Superior temporal gyrus (tissue), 1 donor: ENCODE results near the gene RRAD.

Source experiments
- DNase-seq: peaks from one replicate; pipeline ENCODE4 v3.0.0-alpha.2; 2016; ENCODE audit errors: extremely low spot score

The RRAD gene

DNA sequence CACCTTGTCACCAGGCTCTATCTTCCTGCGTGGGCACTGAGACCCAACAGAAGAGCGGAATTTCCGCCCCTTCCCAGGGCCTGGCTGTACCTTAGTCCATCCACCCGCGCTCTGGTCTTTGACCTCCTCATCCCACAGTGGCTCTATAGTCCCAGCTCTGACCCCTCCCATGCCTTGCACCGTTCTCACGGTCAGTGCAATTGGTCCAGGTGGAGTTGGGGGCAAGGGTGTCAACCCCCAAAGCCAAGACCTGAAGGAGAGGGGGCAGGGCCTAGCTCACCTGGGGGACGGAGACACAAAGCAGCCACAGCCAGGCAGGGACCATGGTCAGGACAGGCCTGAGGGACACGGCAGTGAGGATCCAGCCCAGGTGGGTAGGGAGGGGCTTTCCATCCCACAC, 7.6 kb downstream of the RRAD start:
- no peak for DNase-seq

DNA sequence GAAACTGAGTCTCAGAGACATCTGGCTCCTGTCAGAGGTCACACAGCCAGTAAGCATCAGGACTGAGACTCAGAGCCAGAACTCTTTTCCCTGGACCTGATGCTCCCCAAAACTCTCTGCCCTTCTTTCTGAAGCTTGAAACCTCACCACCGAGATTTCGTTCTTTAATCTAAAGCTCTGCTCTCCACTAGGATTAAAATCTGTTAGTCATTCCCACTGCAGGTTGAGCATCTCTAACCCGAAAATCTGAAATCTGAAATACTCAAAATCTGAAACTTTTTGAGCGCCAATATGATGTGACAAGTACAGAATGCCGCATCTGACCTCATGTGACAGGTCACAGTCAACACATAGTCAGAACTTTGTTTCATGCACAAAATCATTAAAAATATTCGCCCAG, 8.8 kb downstream of the RRAD start:
- no peak for DNase-seq

DNA sequence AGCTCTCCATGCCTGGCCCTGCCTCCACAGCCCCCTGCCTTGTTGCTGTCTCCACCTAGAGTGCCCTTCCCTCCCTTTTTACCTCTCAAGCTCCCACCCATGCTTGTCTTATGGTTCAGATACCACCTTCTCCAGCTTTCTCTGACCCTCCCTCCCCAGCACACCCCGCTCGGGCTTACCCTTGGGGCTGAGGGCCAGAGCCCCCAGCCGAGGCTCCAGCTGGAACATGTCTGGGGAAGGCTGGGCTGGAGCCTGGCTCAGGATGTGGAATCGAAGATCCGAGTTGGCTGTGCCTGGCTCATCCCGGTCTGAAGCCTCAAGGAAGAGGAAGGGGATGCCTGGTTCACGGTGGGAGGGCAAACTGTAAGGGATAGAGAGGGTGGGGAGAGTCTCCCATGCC, 10.3 kb downstream of the RRAD start:
- no peak for DNase-seq

DNA sequence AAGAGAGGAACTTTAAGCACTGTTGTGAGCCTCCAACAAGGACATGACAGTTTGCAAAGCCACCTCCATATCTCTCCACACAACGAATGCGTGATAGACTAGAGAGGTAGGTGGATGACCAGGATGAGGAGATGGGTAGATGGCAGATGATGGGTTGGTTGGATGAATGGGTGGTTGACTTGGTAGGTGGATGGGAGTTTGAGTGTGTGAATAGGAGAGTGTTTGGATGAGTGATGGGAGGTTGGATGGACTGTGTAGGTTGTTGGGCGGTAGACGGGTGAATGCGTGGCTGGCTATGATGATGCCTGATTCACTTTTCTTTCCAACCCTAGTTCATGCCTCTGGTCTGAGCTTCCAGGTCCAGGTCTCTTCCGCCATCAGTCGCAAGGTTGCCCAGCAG, 10.8 kb downstream of the RRAD start:
- no peak for DNase-seq

DNA sequence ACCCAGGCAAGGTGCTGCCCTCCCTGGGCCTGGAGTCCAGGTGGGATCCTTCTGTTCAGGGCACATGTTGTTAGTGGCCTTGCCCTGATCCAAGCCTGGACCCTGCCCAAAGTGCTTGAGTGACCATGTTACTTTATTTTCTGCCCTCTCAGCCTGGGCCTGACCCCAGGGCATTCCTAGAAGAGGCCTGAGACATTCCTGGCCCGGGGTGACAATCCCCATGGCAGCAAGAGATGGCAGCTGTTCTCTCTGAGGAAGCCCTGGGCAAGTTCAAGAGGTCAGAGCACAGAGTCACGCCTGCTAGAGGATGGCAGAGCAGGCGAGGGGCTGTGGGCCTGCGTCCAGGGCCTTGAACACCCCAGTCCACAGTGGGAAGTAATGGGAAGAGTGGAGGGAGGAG, 11.6 kb downstream of the RRAD start:
- no peak for DNase-seq

DNA sequence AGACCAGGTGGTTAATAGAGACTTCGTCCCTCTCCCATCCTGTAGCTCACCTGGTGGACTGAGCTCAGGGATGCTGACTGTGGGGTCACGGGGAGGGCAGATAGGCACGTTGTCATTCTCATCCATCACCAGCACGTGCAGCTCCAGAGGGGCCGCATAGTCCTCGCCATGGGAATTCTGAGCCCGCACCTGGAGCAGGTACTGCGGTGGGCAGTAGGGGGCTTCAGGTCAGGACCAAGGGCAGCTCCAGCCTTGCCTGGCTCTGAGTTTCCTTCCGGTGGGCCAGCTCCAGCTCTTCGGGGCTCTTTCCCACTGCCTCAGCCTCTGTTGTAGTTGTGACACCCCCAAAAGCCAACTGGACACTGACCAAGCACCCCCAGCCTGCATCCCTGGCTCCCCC, 12.3 kb downstream of the RRAD start:
- DNase-seq = no peak

DNA sequence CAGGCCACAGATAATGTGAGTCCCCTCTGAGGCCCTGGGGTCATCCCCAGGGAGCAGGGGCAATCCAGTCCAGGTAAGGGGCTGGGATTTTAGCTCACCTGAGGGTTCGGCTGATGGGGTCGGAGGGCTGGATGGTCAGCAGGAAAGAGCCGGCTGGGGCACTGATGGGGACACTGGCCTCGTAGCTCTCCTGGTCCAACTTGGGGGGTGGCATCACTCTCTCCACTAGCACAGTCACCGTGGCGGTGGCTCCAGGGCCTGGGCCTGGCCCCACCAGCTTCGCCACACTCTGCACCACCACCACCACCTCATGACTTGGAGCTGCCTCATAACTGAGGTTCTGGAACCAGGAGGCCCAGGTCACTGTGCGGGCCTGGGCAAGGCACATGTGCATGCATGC, 13.5 kb downstream of the RRAD start:
- DNase-seq = no peak

DNA sequence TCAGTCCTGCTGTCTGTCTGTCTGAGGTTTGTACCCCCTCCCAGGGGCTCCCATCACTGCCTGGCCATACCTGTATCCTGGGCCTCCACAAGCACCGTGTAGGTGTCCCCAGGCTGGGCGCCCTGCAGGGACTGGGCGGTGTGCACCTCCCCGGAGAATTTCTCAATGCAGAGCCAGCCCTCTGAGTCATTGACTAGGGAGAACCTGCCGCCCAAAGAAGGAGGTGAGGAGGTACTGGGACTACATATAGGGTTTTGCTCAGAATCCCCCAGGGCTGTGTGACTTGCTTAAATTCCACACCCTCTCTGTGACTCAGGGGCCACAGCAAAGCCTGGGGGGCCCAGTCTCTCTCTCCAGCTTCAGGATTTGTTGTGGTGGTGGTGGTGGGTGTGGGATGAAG, 14.2 kb downstream of the RRAD start:
- DNase-seq = no peak

DNA sequence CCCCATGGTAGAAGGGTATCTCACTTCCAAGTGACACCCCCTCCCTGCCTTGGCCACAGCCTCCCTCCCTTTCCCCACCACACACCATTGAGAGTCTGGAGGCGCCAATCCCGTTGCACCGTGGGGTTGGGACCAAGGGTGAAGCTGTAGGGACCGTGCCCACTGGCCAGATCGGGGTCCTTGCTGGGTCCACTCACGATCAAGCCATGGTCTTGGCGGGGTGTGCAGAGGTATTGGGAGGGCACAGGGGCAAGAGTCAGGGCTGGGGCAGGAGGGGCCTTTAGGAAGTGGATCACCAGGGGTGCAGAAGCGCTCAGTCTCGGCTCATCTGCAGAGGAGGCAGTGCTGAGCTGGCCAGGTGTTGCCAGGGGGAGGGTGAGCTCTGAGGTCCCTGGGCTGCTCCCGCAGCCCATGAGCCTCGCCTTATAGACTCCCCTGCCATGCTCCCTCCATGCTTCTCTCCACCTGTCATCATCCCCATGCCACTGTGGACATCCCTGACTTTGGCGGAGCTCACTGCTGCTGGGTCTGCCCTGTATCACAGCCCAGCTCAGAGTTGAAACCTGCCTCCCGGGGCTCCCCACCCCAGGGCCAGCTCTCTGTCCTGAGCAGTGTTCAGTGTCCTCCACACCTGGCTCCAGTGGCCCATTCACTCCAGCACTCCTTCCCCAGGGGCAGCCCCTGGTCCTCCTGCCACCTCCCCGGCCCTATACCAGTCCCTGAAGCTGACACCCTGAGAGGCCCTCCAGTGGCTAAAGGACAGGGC, 15.0 kb downstream of the RRAD start:
- no peak for DNase-seq

DNA sequence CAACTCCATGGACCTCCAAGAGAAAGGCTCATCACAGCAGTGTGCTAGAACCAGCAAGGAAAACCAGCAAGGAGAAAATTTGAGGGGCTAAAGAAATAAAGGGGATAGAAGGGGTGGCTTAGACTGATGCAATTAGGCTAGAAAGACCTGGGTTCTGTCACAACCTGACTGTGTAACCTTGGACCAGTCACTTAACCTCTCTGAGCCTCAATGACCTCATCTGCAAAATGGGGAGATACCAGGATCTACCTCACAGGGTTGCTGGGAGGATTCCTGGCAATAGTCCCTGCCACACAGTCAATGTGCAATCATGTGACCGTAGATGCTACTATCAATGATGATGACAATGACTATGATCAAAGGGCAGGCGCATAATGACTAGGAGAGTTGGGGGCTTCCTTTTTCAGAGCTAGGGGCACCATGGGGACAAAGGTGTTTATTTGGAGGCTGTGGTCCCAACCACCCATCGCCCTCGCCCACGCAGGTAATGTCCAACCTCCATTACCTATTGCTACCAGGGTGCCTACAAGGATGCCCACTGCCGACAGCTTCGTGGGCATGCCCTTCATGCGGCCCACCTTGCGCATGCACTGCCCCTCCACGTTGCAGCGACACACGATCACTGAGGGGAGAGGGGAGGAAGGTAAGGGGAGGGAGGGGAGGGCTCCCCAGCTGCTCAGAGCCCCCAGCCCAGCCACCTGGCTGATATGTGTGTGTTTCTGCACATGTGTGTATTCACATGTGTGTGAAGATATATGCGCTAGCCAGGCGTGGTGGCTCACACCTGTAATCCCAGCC, 16.4 kb downstream of the RRAD start:
- DNase-seq = no peak

DNA sequence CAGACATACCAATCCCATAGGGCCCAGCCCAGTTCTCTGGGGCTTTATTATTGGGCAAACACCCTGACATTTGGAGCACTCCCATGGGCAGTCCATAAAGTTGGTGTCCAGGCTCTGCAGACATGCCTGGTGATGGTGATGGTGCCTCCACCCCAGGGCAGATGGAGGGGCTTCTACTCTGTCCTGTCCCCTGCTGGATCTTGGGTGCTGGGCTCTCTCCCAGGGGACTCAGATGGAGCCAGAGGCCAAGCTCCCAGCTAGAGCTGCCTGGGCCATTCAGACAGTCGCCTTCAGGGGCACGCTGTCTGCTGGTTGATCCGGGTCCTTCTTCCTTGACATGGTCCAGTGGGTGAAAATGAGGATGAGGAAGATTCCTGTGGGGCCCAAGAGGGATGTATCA, 17.2 kb downstream of the RRAD start:
- DNase-seq = no peak

DNA sequence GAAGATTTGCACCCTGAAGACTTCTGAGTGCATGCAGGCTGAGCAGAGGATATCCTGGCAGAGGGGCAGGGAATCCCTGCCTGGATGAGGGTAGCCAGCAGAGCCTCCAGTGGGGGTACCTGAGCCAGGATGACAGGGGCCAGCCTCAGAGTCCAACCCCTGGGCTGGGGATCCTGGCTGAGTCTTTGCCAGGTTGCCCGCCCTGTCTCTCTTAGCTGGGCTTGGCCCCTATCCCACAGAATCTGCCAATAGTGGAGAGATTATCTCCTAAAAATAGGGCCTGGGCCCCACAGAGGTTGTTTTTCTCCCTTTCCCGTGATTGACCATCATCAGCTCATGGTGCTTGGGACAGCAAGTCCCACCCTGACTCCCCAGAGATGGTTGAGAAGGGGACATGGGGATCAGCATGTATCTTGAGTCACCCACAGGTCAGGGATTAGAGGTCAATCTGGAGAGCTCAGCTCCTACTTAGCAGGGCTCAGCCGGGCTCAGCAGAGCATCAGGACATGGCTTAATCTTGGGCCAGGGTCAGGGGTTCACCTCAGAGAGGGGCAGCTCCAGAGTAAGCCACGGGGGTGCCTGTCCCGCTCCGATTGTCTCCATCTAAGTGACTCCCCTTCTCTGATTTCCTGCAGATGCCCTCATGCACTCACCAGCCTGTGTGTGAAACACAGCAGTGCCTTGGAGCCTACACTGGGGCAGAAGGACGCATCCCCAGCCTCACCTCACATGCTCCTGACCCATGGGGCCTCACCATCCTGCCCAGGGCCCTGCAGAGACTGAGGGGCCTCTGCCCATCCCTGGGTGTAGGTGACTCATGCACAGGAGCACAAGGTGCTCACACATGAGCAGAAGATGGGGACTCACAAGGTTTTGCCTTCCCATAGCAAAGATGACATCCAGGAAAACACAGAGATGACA, 18.2 kb downstream of the RRAD start:
- no peak for DNase-seq

DNA sequence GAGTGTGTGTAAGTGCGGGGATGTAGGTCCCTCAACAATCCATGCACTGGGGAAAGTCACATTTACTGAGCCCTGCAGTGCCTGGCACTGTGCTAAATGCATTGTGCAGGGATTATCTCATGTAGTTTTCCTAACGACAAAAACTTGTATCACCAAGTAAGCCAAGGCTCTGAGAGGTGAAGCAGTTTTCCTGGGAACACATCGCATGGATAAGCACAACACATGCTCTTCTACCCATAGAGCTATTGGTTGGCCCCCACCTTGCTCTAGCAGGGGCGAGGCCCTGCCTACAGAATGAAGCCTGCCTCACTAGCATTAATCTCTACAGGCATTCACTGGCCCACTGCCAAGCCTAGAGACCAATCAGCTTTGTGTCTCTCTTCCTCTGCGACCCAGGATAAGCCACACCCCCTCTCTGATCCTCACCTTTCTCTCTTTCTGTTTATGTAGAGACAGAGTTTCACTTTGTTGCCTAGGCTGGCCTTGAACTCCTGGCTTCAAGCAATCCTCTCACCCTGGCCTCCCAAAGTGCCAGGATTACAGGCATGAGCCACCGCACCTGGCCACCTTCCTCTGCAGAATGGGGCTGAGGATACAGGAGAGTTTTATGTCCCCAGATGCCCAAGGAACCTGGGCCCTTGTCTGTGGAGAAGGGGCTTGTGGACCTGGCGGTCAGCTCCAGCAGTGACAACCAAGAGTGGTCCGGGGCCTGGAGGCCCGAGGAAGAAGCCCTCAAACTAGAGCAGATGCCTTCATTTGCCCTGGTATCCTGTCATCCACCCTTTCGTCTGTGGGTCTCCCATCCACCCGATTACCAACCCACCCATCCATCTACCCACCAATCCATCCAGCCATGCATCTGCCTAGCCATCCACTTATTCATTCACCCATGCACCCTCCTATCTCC, 19.4 kb downstream of the RRAD start:
- no peak for DNase-seq

DNA sequence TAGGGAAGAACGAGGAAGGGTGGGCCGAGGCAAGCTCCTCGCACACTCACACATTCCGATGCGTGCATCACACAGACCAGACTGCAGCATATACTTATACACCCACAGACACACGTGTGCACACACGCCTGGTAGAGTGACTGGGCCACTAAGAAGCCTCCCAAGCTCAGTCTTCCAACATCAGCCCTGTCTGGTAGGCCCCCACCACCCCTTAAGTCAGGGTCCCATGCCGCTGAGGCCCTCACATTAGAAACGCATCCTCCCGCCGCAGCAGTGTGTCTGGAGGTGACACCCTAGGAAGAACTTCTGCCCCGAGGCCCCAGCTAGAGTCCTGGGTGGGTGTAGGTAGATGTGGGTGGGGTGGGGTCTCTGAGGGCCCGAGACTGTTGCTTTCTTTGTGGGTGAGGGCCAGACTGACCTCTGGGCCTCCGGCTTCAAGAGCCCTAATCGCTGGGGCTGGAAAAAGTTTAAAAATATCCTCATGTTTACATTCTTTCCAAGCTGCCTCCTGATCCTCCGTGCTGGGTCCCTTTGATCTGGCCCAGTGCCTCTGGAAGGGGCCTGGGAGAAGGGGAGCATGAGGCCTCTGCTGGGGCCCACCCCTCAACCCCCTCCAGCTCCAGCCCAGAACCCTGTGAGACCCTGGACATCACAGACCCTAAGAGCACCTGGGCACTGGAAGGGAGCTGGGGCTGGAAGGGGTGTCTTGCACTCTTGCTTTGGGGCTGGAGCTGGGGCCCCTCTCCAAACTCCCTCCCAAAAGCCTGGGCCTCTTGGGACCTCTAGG, 20.3 kb downstream of the RRAD start:
- DNase-seq = no peak

DNA sequence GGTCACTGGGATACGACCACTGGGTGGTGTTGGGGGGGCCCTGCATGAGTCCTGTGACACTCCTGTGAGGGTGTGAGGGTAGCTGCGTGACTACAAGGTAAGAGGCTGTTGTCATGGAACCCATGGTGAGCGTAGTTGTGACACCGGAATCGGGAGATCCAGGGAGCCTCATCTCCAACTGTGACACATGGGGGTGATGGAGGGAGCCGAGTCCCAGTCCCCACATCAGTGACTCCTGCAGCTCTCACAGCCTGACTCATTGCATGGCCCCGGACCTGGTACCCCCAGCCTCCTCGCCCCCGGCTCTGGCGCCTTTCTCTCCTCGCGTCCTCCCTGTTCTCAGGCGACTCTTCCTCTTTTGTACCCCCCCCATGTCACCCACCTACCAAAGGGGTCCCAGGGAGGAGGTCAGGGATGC, 20.9 kb downstream of the RRAD start:
- DNase-seq = no peak

DNA sequence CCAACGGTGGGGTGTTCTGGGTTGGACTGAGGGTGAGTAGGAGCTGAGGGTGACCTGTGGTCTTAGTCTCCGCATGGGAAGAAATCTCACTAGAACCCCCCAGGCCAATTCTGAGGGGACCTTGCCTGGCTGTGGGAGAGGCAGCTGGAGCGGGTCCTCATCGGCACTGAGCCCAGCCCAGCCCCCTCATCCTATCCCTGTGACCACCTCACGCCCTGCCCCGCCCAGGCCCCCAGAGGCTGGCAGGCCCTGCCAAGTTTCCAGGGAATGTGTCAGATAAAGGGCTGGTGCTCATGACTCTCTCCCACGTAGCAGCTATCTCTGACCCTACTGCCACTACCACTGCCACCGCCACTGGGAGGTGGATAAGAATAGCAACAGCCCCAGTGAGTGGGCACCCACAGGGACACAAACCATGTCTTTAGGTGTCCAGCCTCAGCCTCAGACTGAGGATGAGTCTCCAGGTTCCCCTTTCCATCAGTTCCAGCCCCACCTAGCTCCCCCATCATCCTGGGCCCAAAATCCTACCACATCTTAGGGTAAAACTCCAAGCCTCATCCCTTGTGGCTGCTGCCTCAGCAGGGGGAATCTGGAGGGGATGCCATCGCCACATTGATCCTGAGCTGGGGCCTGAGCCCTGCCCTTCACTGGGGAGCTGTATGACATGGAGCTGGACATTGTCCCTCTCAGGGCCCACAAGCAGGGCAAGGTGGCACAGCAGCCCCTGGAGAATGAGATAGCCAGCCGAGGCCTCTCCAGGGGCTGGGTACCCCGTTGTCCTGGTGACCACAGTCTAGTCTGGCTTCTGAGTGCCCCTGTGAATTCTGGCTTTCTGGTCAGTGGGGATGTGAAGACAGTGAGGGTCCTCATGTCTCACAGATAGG, 21.5 kb downstream of the RRAD start:
- no peak for DNase-seq

DNA sequence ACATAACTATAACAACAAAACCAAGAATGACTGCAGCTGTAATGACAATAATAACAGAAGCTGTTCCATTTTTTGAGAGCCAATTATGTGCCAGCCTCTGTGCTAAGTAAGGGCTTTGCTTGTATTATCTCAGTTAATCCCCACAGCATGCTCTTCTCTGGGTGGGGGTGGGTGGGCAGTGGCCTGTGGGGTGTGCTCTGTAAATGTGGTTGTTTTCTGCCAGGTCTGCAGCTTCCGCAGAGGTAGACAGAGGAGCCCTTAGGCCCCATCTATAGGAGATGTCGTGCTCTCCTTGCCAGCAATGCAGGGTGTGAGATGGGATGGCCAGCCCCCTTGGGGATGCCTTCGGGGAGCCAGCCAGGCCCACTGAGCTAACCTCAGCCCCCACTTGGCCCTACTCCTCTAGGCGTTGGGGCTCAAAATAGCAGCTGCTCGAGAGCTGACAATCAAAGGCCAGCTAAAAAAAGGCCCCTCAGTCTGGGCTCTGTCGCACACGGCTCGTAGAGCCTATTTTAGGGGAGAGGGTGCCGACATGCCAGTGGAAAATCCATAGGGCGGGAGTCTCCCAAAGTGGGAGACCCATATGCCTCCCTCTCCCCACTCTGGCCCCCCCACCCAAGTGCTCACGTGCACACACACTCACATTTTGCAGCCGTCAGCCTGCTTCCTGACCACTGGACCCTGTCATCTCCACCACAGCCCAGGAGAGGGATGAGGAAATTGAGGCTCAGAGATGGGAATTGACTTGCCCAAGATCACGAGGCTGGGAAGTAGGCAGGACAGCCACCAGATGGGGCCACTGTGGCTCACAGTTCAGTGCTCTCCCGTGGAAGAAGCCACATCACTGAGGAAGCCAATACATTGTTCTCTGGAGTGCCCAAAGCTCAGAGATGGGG, 22.4 kb downstream of the RRAD start:
- no peak for DNase-seq

DNA sequence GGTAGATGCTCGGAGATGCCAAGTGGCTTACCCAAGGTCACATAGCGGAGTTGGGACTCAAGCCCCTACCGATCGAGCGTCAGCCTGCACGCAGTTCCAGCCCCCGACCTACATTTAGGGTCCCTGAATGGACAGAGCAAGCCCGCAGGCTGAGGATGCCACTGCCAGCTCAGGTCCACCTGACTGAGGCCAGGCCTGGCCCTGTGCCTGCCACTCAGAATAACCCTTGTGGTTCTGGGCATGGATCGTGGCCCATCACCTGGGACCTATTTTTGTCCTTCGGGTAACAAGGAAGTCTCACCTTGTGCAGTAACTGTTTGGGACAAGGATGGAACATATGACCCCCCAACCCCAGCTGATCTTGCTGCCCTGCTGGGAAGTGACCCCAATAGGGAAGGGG, 23.7 kb downstream of the RRAD start:
- DNase-seq = no peak
